GM19397 (cell line): ENCODE data around the gene CIBAR2.

ENCODE experiments used
- ATAC-seq: cut with Tn5 transposase; IDR thresholded peaks from one replicate; pipeline ENCODE4 v1.9.1; 2021; ENCODE audit warnings: mild to moderate bottlenecking, moderate library complexity; ENCODE audit not compliant: unreplicated experiment

Gene CIBAR2

GRCh38 chr16:85144026-85144915 is 32.0 kb upstream of the CIBAR2 start:
- no peak for ATAC-seq

GRCh38 chr16:85142771-85143211 is 30.5 kb upstream of the CIBAR2 start:
- ATAC-seq, result no peak

- ATAC-seq, result no peak
Measured at GRCh38 chr16:85142129-85142513, 29.8 kb upstream of the CIBAR2 start.

- no peak for ATAC-seq
Measured at GRCh38 chr16:85141491-85142128, 29.3 kb upstream of the CIBAR2 start.

GRCh38 chr16:85140455-85141012 is 28.3 kb upstream of the CIBAR2 start:
- no peak for ATAC-seq

GRCh38 chr16:85139881-85140339 is 27.6 kb upstream of the CIBAR2 start:
- no peak for ATAC-seq

- no peak for ATAC-seq
Measured at GRCh38 chr16:85138825-85139627, 26.8 kb upstream of the CIBAR2 start.

GRCh38 chr16:85138073-85138824 is 26.0 kb upstream of the CIBAR2 start:
- ATAC-seq, result no peak

GRCh38 chr16:85137323-85138072 is 25.2 kb upstream of the CIBAR2 start:
- ATAC-seq, result no peak

GRCh38 chr16:85136702-85137322 is 24.5 kb upstream of the CIBAR2 start:
- no peak for ATAC-seq

GRCh38 chr16:85136213-85136701 is 24.0 kb upstream of the CIBAR2 start:
- ATAC-seq, result no peak

- ATAC-seq, result no peak
Measured at GRCh38 chr16:85134789-85135142, 22.5 kb upstream of the CIBAR2 start.

- no peak for ATAC-seq
Measured at GRCh38 chr16:85134076-85134788, 22.0 kb upstream of the CIBAR2 start.

GRCh38 chr16:85133290-85133599 is 21.0 kb upstream of the CIBAR2 start:
- no peak for ATAC-seq

- no peak for ATAC-seq
Measured at GRCh38 chr16:85132456-85133289, 20.4 kb upstream of the CIBAR2 start.

GRCh38 chr16:85130705-85131028 is 18.4 kb upstream of the CIBAR2 start:
- ATAC-seq, result no peak

- no peak for ATAC-seq
Measured at GRCh38 chr16:85129876-85130704, 17.8 kb upstream of the CIBAR2 start.
